VCaP (cell line): ENCODE data around the gene KIAA1210.

Source experiments
- H3K27ac ChIP-seq: fragments of 450-650 bp; 2 replicates; pipeline ENCODE4 v1.5.1; 2017
- TF ChIP-seq, protein P1 (sequence below): fragments of 450-650 bp; conservative IDR thresholded peaks from 2 replicates; pipeline ENCODE4 v1.5.1; 2017; ENCODE audit warnings: mild to moderate bottlenecking, moderate library complexity

Gene KIAA1210

DNA sequence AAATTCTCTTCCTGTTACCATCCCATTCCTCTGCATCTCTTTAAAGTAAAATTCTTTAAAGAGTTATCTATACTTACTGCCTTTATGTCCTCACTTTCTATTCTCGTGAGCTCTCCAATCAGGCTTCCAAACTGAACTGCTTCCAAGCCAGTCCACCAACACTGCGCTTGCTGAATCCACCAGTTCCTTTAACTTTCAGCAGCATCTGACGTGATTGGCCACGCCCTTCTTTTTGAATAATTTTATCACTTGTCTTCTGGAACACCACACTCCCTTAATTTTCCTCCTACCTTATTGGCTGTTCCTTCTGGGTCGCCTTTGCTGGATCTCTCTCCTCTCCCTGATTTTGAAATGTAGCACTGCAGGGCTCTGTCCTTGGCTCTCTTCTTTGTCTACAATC lies at the start of gene KIAA1210:
Gene KIAA1210 (minus strand): TSS at position 163 of the 400 bp plus-strand sequence. CDS start 4,170 bp downstream, outside the sequence.
- TF ChIP-seq, protein P1, sequence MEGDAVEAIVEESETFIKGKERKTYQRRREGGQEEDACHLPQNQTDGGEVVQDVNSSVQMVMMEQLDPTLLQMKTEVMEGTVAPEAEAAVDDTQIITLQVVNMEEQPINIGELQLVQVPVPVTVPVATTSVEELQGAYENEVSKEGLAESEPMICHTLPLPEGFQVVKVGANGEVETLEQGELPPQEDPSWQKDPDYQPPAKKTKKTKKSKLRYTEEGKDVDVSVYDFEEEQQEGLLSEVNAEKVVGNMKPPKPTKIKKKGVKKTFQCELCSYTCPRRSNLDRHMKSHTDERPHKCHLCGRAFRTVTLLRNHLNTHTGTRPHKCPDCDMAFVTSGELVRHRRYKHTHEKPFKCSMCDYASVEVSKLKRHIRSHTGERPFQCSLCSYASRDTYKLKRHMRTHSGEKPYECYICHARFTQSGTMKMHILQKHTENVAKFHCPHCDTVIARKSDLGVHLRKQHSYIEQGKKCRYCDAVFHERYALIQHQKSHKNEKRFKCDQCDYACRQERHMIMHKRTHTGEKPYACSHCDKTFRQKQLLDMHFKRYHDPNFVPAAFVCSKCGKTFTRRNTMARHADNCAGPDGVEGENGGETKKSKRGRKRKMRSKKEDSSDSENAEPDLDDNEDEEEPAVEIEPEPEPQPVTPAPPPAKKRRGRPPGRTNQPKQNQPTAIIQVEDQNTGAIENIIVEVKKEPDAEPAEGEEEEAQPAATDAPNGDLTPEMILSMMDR: no peak
- no peak within 1 kb of the TSS for H3K27ac ChIP-seq

GRCh38 chrX:119177278-119177677 lies 49.7 kb upstream of the KIAA1210 start:
- TF ChIP-seq, protein P1: no peak
- no peak overlapping the region for H3K27ac ChIP-seq

GRCh38 chrX:119174900-119175299 lies 47.3 kb upstream of the KIAA1210 start:
- TF ChIP-seq, protein P1: no peak

DNA sequence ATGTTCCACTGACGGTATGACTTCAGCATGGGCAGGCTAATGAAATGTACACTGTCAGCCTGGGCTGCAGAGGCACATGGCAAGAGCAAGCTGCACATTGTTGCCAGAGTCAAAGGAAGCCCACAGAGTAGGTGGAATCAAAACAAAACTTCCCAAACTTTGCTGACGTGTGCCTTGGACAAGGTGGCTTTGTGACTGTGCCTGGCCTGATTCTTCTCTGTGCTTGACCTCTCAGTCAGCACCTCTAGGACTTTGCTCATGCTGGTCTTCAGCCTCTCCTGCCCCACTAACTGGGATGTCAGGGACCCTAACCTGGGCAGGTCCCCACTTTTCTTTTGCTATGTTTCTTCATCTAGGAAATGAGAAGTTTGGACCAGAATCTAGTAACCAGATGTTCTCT lies 40.5 kb upstream of the KIAA1210 start:
- H3K27ac ChIP-seq: no peak overlapping the region
- TF ChIP-seq, protein P1: no peak

More at GRCh38 chrX:119174900-119175299, 47.3 kb upstream of the KIAA1210 start:
- H3K27ac ChIP-seq: peak overlapping the region; percentile 32

- H3K27ac ChIP-seq: no peak overlapping the region
- TF ChIP-seq, protein P1: no peak
These were observed 30.6 kb upstream of the KIAA1210 start for GRCh38 chrX:119158226-119158625.

GRCh38 chrX:119156241-119156640 lies 28.6 kb upstream of the KIAA1210 start:
- H3K27ac ChIP-seq: no peak overlapping the region
- TF ChIP-seq, protein P1: no peak

DNA sequence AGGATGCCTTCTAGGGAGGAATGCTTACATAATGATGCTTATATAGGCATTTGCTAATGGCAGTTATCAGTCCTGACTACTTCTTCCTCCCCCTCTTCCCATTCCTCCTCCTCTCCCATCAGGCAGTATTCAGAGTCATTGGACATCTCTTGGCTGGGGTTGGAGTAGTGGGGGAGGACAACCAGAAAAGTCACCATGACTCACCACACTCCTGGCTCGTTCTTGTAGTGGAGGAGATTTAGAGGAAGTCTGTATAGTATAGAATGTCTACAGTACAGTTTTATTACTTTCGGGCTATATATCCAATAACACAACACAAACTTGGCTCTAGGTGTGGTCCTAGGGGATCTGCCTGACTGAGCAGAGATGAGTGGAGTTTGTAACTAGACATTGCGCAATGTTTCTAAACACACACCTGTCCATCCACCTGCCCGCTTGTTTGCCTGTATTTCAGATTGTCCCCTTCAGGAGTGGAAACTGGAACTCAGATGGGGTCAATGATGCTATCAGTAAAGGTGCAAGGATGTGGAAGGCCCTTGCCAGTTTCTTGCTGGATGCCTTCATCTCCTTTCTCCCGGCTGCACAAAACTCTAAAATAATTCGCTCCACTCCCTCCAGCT lies 27.9 kb upstream of the KIAA1210 start:
- TF ChIP-seq, protein P1: no peak

More for the DNA sequence above, 27.9 kb upstream of the KIAA1210 start:
- no peak overlapping the region for H3K27ac ChIP-seq
